Duodenal mucosa (tissue), 2 donors: ENCODE measurements around the gene MAP3K5.

Experiments used
- H3K27ac ChIP-seq: one replicate; pipeline ENCODE4 v1.7.0; 2013; ENCODE audit warnings: low read depth, low read length
- H3K27me3 ChIP-seq, 2 donors: one replicate each; pipeline ENCODE4 v1.7.0; 2013; ENCODE audit warnings: low read length in 2 of 2, control low read depth in 1 of 2; ENCODE audit not compliant: insufficient read depth in 2 of 2, control insufficient read depth in 1 of 2
- H3K36me3 ChIP-seq, 2 donors: one replicate each; pipeline ENCODE4 v1.7.0; 2013; ENCODE audit warnings: low read length in 2 of 2, control low read depth in 1 of 2; ENCODE audit not compliant: insufficient read depth in 2 of 2, control insufficient read depth in 1 of 2
- H3K4me1 ChIP-seq, 2 donors: one replicate each; pipeline ENCODE4 v1.7.0; 2013; ENCODE audit warnings: low read length in 2 of 2, control low read depth in 1 of 2; ENCODE audit not compliant: insufficient read depth in 2 of 2, control insufficient read depth in 1 of 2
- H3K4me3 ChIP-seq, 2 donors: one replicate each; pipeline ENCODE4 v1.7.0; 2013; ENCODE audit warnings: low read length in 2 of 2, low read depth in 1 of 2
- H3K9ac ChIP-seq, 2 donors: one replicate each; pipeline ENCODE4 v1.7.0; 2013; ENCODE audit warnings: low read length in 2 of 2, low read depth in 1 of 2
- H3K9me3 ChIP-seq, 2 donors: one replicate each; pipeline ENCODE4 v1.7.0; 2013; ENCODE audit warnings: low read length in 2 of 2, control low read depth in 1 of 2; ENCODE audit not compliant: control insufficient read depth in 1 of 2

Gene MAP3K5

GRCh38 chr6:136571496-136571895 lies 220.8 kb downstream of the MAP3K5 start:
- H3K4me3 ChIP-seq: no peak overlapping the region
- H3K27me3 ChIP-seq: no peaks in the 10 kb centered on the region
- peaks cover 10 to 20% of the 10 kb centered on the region in 2 donors for H3K4me1 ChIP-seq
- H3K27ac ChIP-seq: no peak overlapping the region
- H3K36me3 ChIP-seq: peaks cover 9 to 28% of the 10 kb centered on the region in 2 donors
- peaks cover 4 to 14% of the 10 kb centered on the region in 2 donors for H3K9me3 ChIP-seq
- H3K9ac ChIP-seq: no peak overlapping the region

- no peak overlapping the region for H3K4me3 ChIP-seq
- peaks cover 4 to 14% of the 10 kb centered on the region in 2 donors for H3K9me3 ChIP-seq
- peaks cover 12 to 26% of the 10 kb centered on the region in 2 donors for H3K36me3 ChIP-seq
- peaks cover 12 to 25% of the 10 kb centered on the region in 2 donors for H3K4me1 ChIP-seq
- no peaks in the 10 kb centered on the region for H3K27me3 ChIP-seq
- no peak overlapping the region for H3K9ac ChIP-seq
- no peak overlapping the region for H3K27ac ChIP-seq
Observed at GRCh38 chr6:136571065-136571464, 221.2 kb downstream of the MAP3K5 start.

- Histone ChIP-seq H3K9me3 (peaks cover 4 to 14% of the 10 kb centered on the region in 2 donors), H3K4me1 (peaks cover 12 to 36% of the 10 kb centered on the region in 2 donors), H3K27ac (no peak overlapping the region)
Observed at GRCh38 chr6:136568129-136568528, 224.1 kb downstream of the MAP3K5 start.

GRCh38 chr6:136567688-136568087 lies 224.6 kb downstream of the MAP3K5 start:
- Histone ChIP-seq H3K4me1 (peaks cover 12 to 36% of the 10 kb centered on the region in 2 donors), H3K9ac (peak overlapping the region in 1 of 2 donors; percentile 19), H3K27ac (no peak overlapping the region)

More at GRCh38 chr6:136568129-136568528, 224.1 kb downstream of the MAP3K5 start:
- Histone ChIP-seq H3K36me3 (peaks cover 8 to 10% of the 10 kb centered on the region in 2 donors), H3K27me3 (no peaks in the 10 kb centered on the region), H3K9ac (no peak overlapping the region), H3K4me3 (no peak overlapping the region)

GRCh38 chr6:136566851-136567250 lies 225.4 kb downstream of the MAP3K5 start:
- no peak overlapping the region for H3K27ac ChIP-seq
- H3K4me3 ChIP-seq: peak overlapping the region in 1 of 2 donors; percentile 48
- no peaks in the 10 kb centered on the region for H3K27me3 ChIP-seq
- no peak overlapping the region for H3K9ac ChIP-seq
- peaks cover 4 to 13% of the 10 kb centered on the region in 2 donors for H3K9me3 ChIP-seq
- H3K36me3 ChIP-seq: peaks cover 8 to 10% of the 10 kb centered on the region in 2 donors
- H3K4me1 ChIP-seq: peaks cover 12 to 36% of the 10 kb centered on the region in 2 donors

More at GRCh38 chr6:136567688-136568087, 224.6 kb downstream of the MAP3K5 start:
- H3K27me3 ChIP-seq: no peaks in the 10 kb centered on the region
- H3K36me3 ChIP-seq: peaks cover 8 to 10% of the 10 kb centered on the region in 2 donors
- peaks cover 4 to 14% of the 10 kb centered on the region in 2 donors for H3K9me3 ChIP-seq
- H3K4me3 ChIP-seq: peak overlapping the region; percentile 48 to 50

- Histone ChIP-seq H3K4me3 (peak overlapping the region in 1 of 2 donors; percentile 42), H3K36me3 (peaks cover 5 to 15% of the 10 kb centered on the region in 2 donors), H3K4me1 (peaks cover 12 to 36% of the 10 kb centered on the region in 2 donors), H3K27me3 (no peaks in the 10 kb centered on the region), H3K9me3 (peaks cover under 1 to 5% of the 10 kb centered on the region in 2 donors), H3K27ac (peak overlapping the region; percentile 11), H3K9ac (no peak overlapping the region)
Observed at GRCh38 chr6:136566007-136566487, 226.2 kb downstream of the MAP3K5 start.

- Histone ChIP-seq H3K36me3 (peaks cover 4 to 16% of the 10 kb centered on the region in 2 donors), H3K9ac (no peak overlapping the region), H3K27ac (no peak overlapping the region), H3K27me3 (no peaks in the 10 kb centered on the region), H3K4me3 (no peak overlapping the region), H3K4me1 (peaks cover 12 to 36% of the 10 kb centered on the region in 2 donors), H3K9me3 (no peaks in the 10 kb centered on the region)
Observed at GRCh38 chr6:136564180-136564579, 228.1 kb downstream of the MAP3K5 start.

GRCh38 chr6:136563386-136564152 lies 228.7 kb downstream of the MAP3K5 start:
- H3K27ac ChIP-seq: no peak overlapping the region
- H3K4me3 ChIP-seq: no peak overlapping the region
- peaks cover 12 to 36% of the 10 kb centered on the region in 2 donors for H3K4me1 ChIP-seq
- H3K36me3 ChIP-seq: peaks cover 4 to 18% of the 10 kb centered on the region in 2 donors
- no peak overlapping the region for H3K9ac ChIP-seq
- no peaks in the 10 kb centered on the region for H3K9me3 ChIP-seq
- no peaks in the 10 kb centered on the region for H3K27me3 ChIP-seq

GRCh38 chr6:136562211-136562610 lies 230.1 kb downstream of the MAP3K5 start:
- no peak overlapping the region for H3K4me3 ChIP-seq
- H3K4me1 ChIP-seq: peaks cover 5 to 23% of the 10 kb centered on the region in 2 donors
- no peaks in the 10 kb centered on the region for H3K9me3 ChIP-seq
- H3K27me3 ChIP-seq: no peaks in the 10 kb centered on the region
- no peak overlapping the region for H3K9ac ChIP-seq
- no peak overlapping the region for H3K27ac ChIP-seq
- peaks cover 4 to 14% of the 10 kb centered on the region in 2 donors for H3K36me3 ChIP-seq

- Histone ChIP-seq H3K36me3 (peaks cover 4% of the 10 kb centered on the region in 2 donors), H3K27ac (no peak overlapping the region), H3K9ac (no peak overlapping the region), H3K9me3 (no peaks in the 10 kb centered on the region), H3K4me3 (no peak overlapping the region), H3K4me1 (peaks cover 14 to 20% of the 10 kb centered on the region in 2 donors), H3K27me3 (no peaks in the 10 kb centered on the region)
Observed at GRCh38 chr6:136553166-136553787, 239.0 kb downstream of the MAP3K5 start.
